GM12872 (cell line): ENCODE data around the gene AGAP2.

ENCODE experiments used
- TF ChIP-seq, protein P1 (sequence below): IDR thresholded peaks from 3 replicates; pipeline ENCODE4 v1.5.1; 2011; ENCODE audit warnings: low read depth, mild to moderate bottlenecking, low read length, moderate library complexity; ENCODE audit not compliant: insufficient read depth

The AGAP2 gene

GRCh38 chr12:57766464-57767304, 28.1 kb upstream of the AGAP2 start, which contains the start of gene CYP27B1:
CYP27B1 (minus strand) TSS chr12:57767078; CDS start chr12:57767041, 37 bp downstream.
- TF ChIP-seq, protein P1, sequence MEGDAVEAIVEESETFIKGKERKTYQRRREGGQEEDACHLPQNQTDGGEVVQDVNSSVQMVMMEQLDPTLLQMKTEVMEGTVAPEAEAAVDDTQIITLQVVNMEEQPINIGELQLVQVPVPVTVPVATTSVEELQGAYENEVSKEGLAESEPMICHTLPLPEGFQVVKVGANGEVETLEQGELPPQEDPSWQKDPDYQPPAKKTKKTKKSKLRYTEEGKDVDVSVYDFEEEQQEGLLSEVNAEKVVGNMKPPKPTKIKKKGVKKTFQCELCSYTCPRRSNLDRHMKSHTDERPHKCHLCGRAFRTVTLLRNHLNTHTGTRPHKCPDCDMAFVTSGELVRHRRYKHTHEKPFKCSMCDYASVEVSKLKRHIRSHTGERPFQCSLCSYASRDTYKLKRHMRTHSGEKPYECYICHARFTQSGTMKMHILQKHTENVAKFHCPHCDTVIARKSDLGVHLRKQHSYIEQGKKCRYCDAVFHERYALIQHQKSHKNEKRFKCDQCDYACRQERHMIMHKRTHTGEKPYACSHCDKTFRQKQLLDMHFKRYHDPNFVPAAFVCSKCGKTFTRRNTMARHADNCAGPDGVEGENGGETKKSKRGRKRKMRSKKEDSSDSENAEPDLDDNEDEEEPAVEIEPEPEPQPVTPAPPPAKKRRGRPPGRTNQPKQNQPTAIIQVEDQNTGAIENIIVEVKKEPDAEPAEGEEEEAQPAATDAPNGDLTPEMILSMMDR: no peak

GRCh38 chr12:57765698-57766463, 27.3 kb upstream of the AGAP2 start:
- TF ChIP-seq, protein P1: no peak

GRCh38 chr12:57765003-57765697, 26.6 kb upstream of the AGAP2 start:
- TF ChIP-seq, protein P1: peak; percentile 39; the same call in 2 of the 3 replicates

GRCh38 chr12:57764662-57765002, 26.1 kb upstream of the AGAP2 start:
- TF ChIP-seq, protein P1: no peak

- TF ChIP-seq, protein P1: no peak
Measured at GRCh38 chr12:57763881-57764661, 25.5 kb upstream of the AGAP2 start.

DNA sequence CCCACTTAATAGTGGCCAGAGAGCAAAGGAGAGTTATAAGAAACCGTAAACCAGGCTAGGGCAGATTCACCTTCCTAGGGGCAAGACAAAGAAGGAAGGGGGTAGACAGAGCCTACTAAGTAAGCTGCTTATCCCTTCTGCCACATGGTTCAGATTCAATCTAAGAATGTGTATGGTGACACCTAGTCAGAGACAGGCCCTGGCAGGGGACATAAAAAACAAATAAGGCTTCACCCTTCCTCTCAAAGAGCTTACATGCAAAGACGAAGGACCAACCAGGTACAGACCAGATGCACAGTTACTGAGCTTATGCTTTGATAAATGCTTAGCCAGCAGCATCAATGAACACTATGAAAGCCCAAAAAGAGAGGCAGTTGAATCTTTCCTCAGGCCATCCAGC, 23.9 kb upstream of the AGAP2 start:
- TF ChIP-seq, protein P1: no peak
